ENCODE measurements around the gene LTBP2. TPM values are rescaled to one million over a fixed set of nuclear protein-coding genes. Genes with fewer than 3 reads are reported as not detected.

Gene LTBP2
- total and polyA plus RNA-seq, 3 experiments from 2014 or later: 0.24 to 0.83 (median 0.42) TPM

DNA sequence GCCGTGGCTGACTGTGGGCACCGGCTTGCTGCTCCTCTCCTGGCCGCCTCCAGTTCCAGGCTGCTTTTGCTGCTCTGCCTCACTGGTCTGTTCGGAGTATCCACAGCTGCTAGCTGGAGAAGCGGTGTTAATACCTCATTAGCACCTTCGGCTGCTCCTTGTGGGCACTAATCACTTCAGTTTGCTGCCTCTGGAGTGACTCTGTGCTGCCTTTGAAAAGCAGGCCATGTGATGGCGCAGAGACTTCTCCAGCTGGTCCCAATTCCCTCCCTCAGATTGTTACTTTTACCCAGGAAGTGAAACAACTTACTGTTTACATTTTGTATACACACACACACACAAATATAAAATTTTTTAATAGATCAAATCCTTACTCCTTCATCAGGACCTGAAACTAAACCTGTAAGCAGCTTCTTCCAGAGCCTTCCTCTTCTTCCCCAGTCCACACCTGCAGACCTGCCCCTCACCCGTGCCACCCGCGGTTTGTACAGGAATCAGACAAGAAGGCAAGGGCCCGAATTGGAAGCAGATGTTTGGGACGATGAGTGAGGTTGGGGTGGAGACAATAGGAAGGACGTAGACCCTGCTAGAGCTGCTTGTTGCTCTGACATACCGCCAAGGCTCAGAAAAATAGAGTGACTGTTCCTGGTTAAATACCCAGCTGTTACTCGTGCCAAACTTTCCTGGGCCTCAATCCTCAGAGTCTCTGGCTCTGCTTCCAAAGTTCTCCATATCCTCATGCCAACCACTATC lies 41.5 kb upstream of the LTBP2 start:
- H3K27ac ChIP-seq (ENCODE audit: low read depth, low read length): no peak overlapping the region
- Mint-ChIP-seq H3K9me3 (no peaks in the 10 kb centered on the region), H3K27ac (peak overlapping the region in 6 of 8 donors; percentile 26 to 74 (median 38)), H3K36me3 (peaks cover 0 to 28% (median 5%) of the 10 kb centered on the region in 3 donors), H3K27me3 (no peaks in the 10 kb centered on the region), H3K4me3 (no peak overlapping the region), H3K4me1 (peaks cover 14 to 16% (median 15%) of the 10 kb centered on the region in 3 donors)
- H3K4me1 ChIP-seq (ENCODE audit: insufficient read depth, low read length): no peaks in the 10 kb centered on the region
- CTCF ChIA-PET: interaction anchor here (0.9 to 1.1 kb wide), 3 partner anchors 31 to 42 kb away, joined by 3 to 4 read pairs (median 3); partner anchors contain the start of gene LTBP2
- POLR2A ChIA-PET: no interaction called here
- H3K9me3 ChIP-seq (ENCODE audit: low read length): no peaks in the 10 kb centered on the region
- no peak overlapping the region for H3K4me3 ChIP-seq (ENCODE audit: low read length)
- H3K36me3 ChIP-seq (ENCODE audit: insufficient read depth, low read length): no peaks in the 10 kb centered on the region
- DNase-seq: no peak
- H3K27me3 ChIP-seq (ENCODE audit: insufficient read depth, low read length, poor library complexity, severe bottlenecking): no peaks in the 10 kb centered on the region

- POLR2A ChIA-PET: no interaction called here
- CTCF ChIA-PET: interaction anchor here (1.2 kb wide), 1 partner anchor 12 kb away, joined by 3 read pairs; no protein-coding TSS in a partner anchor
Measured at GRCh38 chr14:74652541-74652940, 40.5 kb upstream of the LTBP2 start.

GRCh38 chr14:74650927-74651686 lies 39.1 kb upstream of the LTBP2 start:
- no peaks in the 10 kb centered on the region for H3K36me3 ChIP-seq (ENCODE audit: insufficient read depth, low read length)
- POLR2A ChIA-PET: interaction anchor here (0.5 to 1.2 kb wide), 2 partner anchors 32 to 1528 kb away, joined by 4 read pairs; no protein-coding TSS in a partner anchor
- H3K27me3 Mint-ChIP-seq: no peaks in the 10 kb centered on the region
- H3K4me3 ChIP-seq (ENCODE audit: low read length): no peak overlapping the region
- no peak for DNase-seq
- CTCF ChIA-PET: interaction anchor here (0.7 to 1.5 kb wide), 2 partner anchors 33 to 42 kb away, joined by 3 to 4 read pairs; no protein-coding TSS in a partner anchor
- H3K36me3 Mint-ChIP-seq: peaks cover 0 to 7% (median 5%) of the 10 kb centered on the region in 3 donors
- peak overlapping the region in 7 of 8 donors; percentile 19 to 85 (median 68) for H3K27ac Mint-ChIP-seq
- no peaks in the 10 kb centered on the region for H3K4me1 ChIP-seq (ENCODE audit: insufficient read depth, low read length)
- H3K27me3 ChIP-seq (ENCODE audit: insufficient read depth, low read length, poor library complexity, severe bottlenecking): no peaks in the 10 kb centered on the region
- H3K9me3 ChIP-seq (ENCODE audit: low read length): no peaks in the 10 kb centered on the region
- no peaks in the 10 kb centered on the region for H3K9me3 Mint-ChIP-seq
- no peak overlapping the region for H3K27ac ChIP-seq (ENCODE audit: low read depth, low read length)
- H3K4me1 Mint-ChIP-seq: peaks cover 14 to 17% (median 15%) of the 10 kb centered on the region in 3 donors
- H3K4me3 Mint-ChIP-seq: peak overlapping the region in 3 of 7 donors; percentile 1 to 80 (median 35)

More at GRCh38 chr14:74652541-74652940, 40.5 kb upstream of the LTBP2 start:
- H3K36me3 ChIP-seq (ENCODE audit: insufficient read depth, low read length): no peaks in the 10 kb centered on the region
- no peak for DNase-seq
- no peaks in the 10 kb centered on the region for H3K9me3 ChIP-seq (ENCODE audit: low read length)
- H3K4me1 ChIP-seq (ENCODE audit: insufficient read depth, low read length): no peaks in the 10 kb centered on the region
- H3K27me3 Mint-ChIP-seq: no peaks in the 10 kb centered on the region
- no peak overlapping the region for H3K4me3 ChIP-seq (ENCODE audit: low read length)
- peak overlapping the region in 1 of 8 donors; percentile 41 for H3K27ac Mint-ChIP-seq
- H3K9me3 Mint-ChIP-seq: no peaks in the 10 kb centered on the region
- no peak overlapping the region for H3K27ac ChIP-seq (ENCODE audit: low read depth, low read length)
- H3K4me1 Mint-ChIP-seq: peaks cover 14 to 16% (median 15%) of the 10 kb centered on the region in 3 donors
- no peaks in the 10 kb centered on the region for H3K27me3 ChIP-seq (ENCODE audit: insufficient read depth, low read length, poor library complexity, severe bottlenecking)
- H3K36me3 Mint-ChIP-seq: peaks cover 0 to 21% (median 5%) of the 10 kb centered on the region in 3 donors
- no peak overlapping the region for H3K4me3 Mint-ChIP-seq

GRCh38 chr14:74649673-74650072 lies 37.6 kb upstream of the LTBP2 start:
- H3K36me3 Mint-ChIP-seq: peaks cover 0 to 3% (median 0%) of the 10 kb centered on the region in 3 donors
- Histone ChIP-seq H3K27me3 (ENCODE audit: insufficient read depth, low read length, poor library complexity, severe bottlenecking) (no peaks in the 10 kb centered on the region), H3K27ac (ENCODE audit: low read depth, low read length) (no peak overlapping the region), H3K36me3 (ENCODE audit: insufficient read depth, low read length) (no peaks in the 10 kb centered on the region), H3K4me3 (ENCODE audit: low read length) (no peak overlapping the region), H3K9me3 (ENCODE audit: low read length) (no peaks in the 10 kb centered on the region), H3K4me1 (ENCODE audit: insufficient read depth, low read length) (no peaks in the 10 kb centered on the region)
- ChIA-PET POLR2A (interaction anchor here (0.8 to 1.2 kb wide), 2 partner anchors 31 kb away, joined by 3 to 4 read pairs; no protein-coding TSS in a partner anchor), CTCF (interaction anchor here (0.8 to 1.3 kb wide), 3 partner anchors 11 to 41 kb away, joined by 3 to 4 read pairs (median 3); partner anchors contain the start of gene LTBP2)
- no peak overlapping the region for H3K4me3 Mint-ChIP-seq
- H3K27me3 Mint-ChIP-seq: no peaks in the 10 kb centered on the region
- H3K27ac Mint-ChIP-seq: peak overlapping the region in 1 of 8 donors; percentile 2
- DNase-seq: no peak
- H3K9me3 Mint-ChIP-seq: no peaks in the 10 kb centered on the region
- H3K4me1 Mint-ChIP-seq: peaks cover 14 to 17% (median 15%) of the 10 kb centered on the region in 3 donors

DNA sequence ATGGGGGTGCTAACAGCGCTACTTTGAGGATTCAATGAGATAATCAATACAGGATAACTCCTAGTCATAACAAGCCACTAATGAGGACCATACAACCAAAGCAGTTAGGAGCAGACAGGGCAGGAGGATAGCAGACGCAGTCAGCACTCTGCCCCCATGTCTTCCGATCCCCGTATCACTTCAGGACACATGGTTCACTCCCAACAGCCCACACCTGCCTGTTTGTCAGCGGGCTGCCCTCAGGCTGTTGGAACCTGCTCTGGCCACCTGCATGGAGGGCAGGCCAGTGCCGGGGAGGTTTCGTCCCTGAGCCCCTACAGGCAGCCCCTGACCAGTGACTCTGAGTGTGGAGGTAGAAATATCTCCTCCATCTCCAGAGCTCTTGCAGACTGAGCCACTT lies 37.1 kb upstream of the LTBP2 start:
- peaks cover 14 to 17% (median 15%) of the 10 kb centered on the region in 3 donors for H3K4me1 Mint-ChIP-seq
- Histone ChIP-seq H3K27me3 (ENCODE audit: insufficient read depth, low read length, poor library complexity, severe bottlenecking) (no peaks in the 10 kb centered on the region), H3K36me3 (ENCODE audit: insufficient read depth, low read length) (no peaks in the 10 kb centered on the region), H3K27ac (ENCODE audit: low read depth, low read length) (no peak overlapping the region), H3K9me3 (ENCODE audit: low read length) (no peaks in the 10 kb centered on the region), H3K4me1 (ENCODE audit: insufficient read depth, low read length) (no peaks in the 10 kb centered on the region), H3K4me3 (ENCODE audit: low read length) (no peak overlapping the region)
- H3K4me3 Mint-ChIP-seq: no peak overlapping the region
- peaks cover 0 to 4% of the 10 kb centered on the region in 2 donors for H3K27me3 Mint-ChIP-seq
- no peaks in the 10 kb centered on the region for H3K9me3 Mint-ChIP-seq
- no peak for DNase-seq
- ChIA-PET POLR2A (interaction anchor here (0.8 kb wide), 1 partner anchor 31 kb away, joined by 3 read pairs; no protein-coding TSS in a partner anchor), CTCF (interaction anchor here (1.3 to 1.5 kb wide), 2 partner anchors 37 to 40 kb away, joined by 4 read pairs; partner anchors contain the start of gene LTBP2)
- no peak overlapping the region for H3K27ac Mint-ChIP-seq
- peaks cover 0 to 3% (median 0%) of the 10 kb centered on the region in 3 donors for H3K36me3 Mint-ChIP-seq

DNA sequence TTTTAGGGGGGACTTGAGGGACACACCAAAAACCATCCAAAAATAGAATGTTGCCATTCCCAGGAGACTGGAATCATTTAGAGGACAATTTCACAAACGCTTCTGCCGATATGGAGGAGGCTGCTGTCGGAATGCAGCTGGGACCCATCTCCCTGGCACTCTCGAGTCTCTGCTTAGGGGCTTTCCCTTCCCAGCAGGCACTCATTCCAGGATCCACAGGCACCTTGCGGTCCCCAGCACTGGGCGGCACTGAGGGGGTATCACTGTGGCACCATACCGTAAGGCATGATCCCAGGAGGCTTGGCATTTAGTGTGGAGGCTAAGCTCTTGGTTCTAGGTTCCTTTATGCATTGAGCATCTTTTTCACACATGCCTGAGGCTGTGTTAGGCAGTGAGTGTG lies 36.6 kb upstream of the LTBP2 start:
- H3K9me3 Mint-ChIP-seq: no peaks in the 10 kb centered on the region
- H3K4me3 Mint-ChIP-seq: no peak overlapping the region
- H3K9me3 ChIP-seq (ENCODE audit: low read length): no peaks in the 10 kb centered on the region
- DNase-seq: no peak
- H3K4me3 ChIP-seq (ENCODE audit: low read length): no peak overlapping the region
- H3K4me1 ChIP-seq (ENCODE audit: insufficient read depth, low read length): no peaks in the 10 kb centered on the region
- H3K4me1 Mint-ChIP-seq: peaks cover 14 to 17% (median 15%) of the 10 kb centered on the region in 3 donors
- peaks cover 0 to 3% (median 0%) of the 10 kb centered on the region in 3 donors for H3K36me3 Mint-ChIP-seq
- H3K27me3 ChIP-seq (ENCODE audit: insufficient read depth, low read length, poor library complexity, severe bottlenecking): no peaks in the 10 kb centered on the region
- peaks cover 0 to 5% of the 10 kb centered on the region in 2 donors for H3K27me3 Mint-ChIP-seq
- ChIA-PET CTCF (interaction anchor here (0.7 to 1.5 kb wide), 3 partner anchors 10 to 40 kb away, joined by 3 to 4 read pairs (median 3); no protein-coding TSS in a partner anchor), POLR2A (interaction anchor here (0.6 to 0.8 kb wide), 2 partner anchors 30 to 114 kb away, joined by 3 read pairs; no protein-coding TSS in a partner anchor)
- H3K27ac ChIP-seq (ENCODE audit: low read depth, low read length): no peak overlapping the region
- no peaks in the 10 kb centered on the region for H3K36me3 ChIP-seq (ENCODE audit: insufficient read depth, low read length)
- H3K27ac Mint-ChIP-seq: no peak overlapping the region

GRCh38 chr14:74647678-74648461 lies 35.8 kb upstream of the LTBP2 start:
- Mint-ChIP-seq H3K4me3 (no peak overlapping the region), H3K9me3 (no peaks in the 10 kb centered on the region), H3K27ac (peak overlapping the region in 2 of 8 donors; percentile 27 to 68), H3K4me1 (peaks cover 14 to 17% (median 15%) of the 10 kb centered on the region in 3 donors), H3K36me3 (peaks cover 0 to 2% (median 0%) of the 10 kb centered on the region in 3 donors), H3K27me3 (peaks cover 0 to 5% of the 10 kb centered on the region in 2 donors)
- CTCF ChIA-PET: interaction anchor here (0.7 to 1.5 kb wide), 3 partner anchors 11 to 39 kb away, joined by 3 to 4 read pairs (median 3); no protein-coding TSS in a partner anchor
- Histone ChIP-seq H3K27me3 (ENCODE audit: insufficient read depth, low read length, poor library complexity, severe bottlenecking) (no peaks in the 10 kb centered on the region), H3K9me3 (ENCODE audit: low read length) (no peaks in the 10 kb centered on the region), H3K4me3 (ENCODE audit: low read length) (no peak overlapping the region), H3K36me3 (ENCODE audit: insufficient read depth, low read length) (no peaks in the 10 kb centered on the region), H3K27ac (ENCODE audit: low read depth, low read length) (no peak overlapping the region), H3K4me1 (ENCODE audit: insufficient read depth, low read length) (no peaks in the 10 kb centered on the region)
- no peak for DNase-seq
- POLR2A ChIA-PET: interaction anchor here (0.6 to 0.7 kb wide), 2 partner anchors 115 to 424 kb away, joined by 3 read pairs; no protein-coding TSS in a partner anchor

All from CD8-positive, alpha-beta memory T cell (primary cell).